AG09309 (cell line): Measurements from ENCODE around the gene KCTD17.
A peak's percentile ranks its signal among the peaks of the same experiment; 100 is the strongest.

Source experiments
- DNase-seq: peaks from one replicate; pipeline ENCODE4 v3.0.0-alpha.2; 2010; ENCODE audit warnings: low read depth
- H3K4me3 ChIP-seq: 2 replicates; pipeline ENCODE4 v1.5.1; 2011; ENCODE audit warnings: mild to moderate bottlenecking, low read depth, low read length, moderate library complexity; ENCODE audit not compliant: control insufficient read depth
- CTCF ChIP-seq: IDR thresholded peaks from 2 replicates; pipeline ENCODE4 v1.5.1; 2011; ENCODE audit warnings: mild to moderate bottlenecking, low read depth, low read length, inconsistent platforms; ENCODE audit not compliant: insufficient read depth, control insufficient read depth; ENCODE audit errors: missing control alignments

The KCTD17 gene

GRCh38 chr22:37051391-37052385, at the start of gene KCTD17:
KCTD17 (plus strand) TSS chr22:37051742; CDS start chr22:37051761, 19 bp downstream.
- DNase-seq, result no peak
- no peak for TF ChIP-seq CTCF
- peak within 1 kb of the TSS; percentile 64 for H3K4me3 ChIP-seq

- no peak for DNase-seq
- H3K4me3 ChIP-seq, result no peak overlapping the region
- no peak for TF ChIP-seq CTCF
Measured at GRCh38 chr22:37001826-37002225, 49.7 kb upstream of the KCTD17 start.

GRCh38 chr22:37002633-37003032, 48.9 kb upstream of the KCTD17 start:
- no peak for TF ChIP-seq CTCF
- DNase-seq, result no peak
- H3K4me3 ChIP-seq, result no peak overlapping the region

GRCh38 chr22:37007651-37008050, 43.9 kb upstream of the KCTD17 start:
- H3K4me3 ChIP-seq, result no peak overlapping the region
- no peak for DNase-seq
- no peak for TF ChIP-seq CTCF

DNA sequence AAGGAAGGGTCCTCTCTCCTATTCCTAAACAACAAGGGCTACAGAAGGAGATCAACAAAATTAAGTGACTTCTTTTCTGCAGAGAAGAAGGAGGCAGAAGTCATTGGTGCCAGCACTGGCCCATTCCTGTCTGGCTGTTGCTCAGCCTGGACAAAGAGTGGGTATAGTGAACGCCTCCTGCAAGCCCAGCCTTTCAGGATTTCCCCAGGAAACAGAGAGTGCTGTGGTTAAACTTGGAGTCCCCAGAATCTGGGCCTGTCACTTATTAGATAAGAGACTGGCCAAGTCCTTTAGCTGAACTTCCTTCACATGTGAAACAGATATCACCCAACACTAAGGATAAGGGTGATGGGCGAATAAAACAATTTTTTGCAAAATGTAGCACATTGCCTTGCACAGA, 43.2 kb upstream of the KCTD17 start:
- no peak for DNase-seq
- no peak for TF ChIP-seq CTCF

DNA sequence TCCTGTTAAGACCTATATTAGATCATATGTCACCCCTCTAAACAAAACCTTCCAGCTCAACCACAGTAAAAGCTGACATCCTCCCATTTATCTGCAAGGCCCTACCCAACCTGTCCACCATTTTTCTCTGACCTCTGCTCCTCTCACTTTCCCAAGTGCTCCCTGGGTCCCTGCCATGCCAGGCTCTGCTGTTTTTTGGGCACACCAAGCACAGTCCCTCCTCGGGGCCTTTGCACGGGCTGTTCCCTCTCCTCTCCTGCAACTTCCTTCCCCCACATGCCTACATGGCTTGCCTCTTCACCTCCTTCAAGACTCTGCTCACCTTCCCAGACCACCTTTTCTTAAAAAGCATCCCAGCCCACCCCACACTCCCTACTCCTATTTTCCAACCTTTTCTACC, 42.1 kb upstream of the KCTD17 start:
- DNase-seq, result no peak
- no peak overlapping the region for H3K4me3 ChIP-seq
- no peak for TF ChIP-seq CTCF

More for the DNA sequence above, 43.2 kb upstream of the KCTD17 start:
- no peak overlapping the region for H3K4me3 ChIP-seq

GRCh38 chr22:37010174-37010573, 41.4 kb upstream of the KCTD17 start:
- TF ChIP-seq CTCF, result no peak
- H3K4me3 ChIP-seq, result no peak overlapping the region
- DNase-seq, result no peak
